Activated CD4-positive, alpha-beta memory T cell treated with anti-CD3 and anti-CD28 coated beads, Interleukin-2, amount 10 ng/mL, durations not matched to agents 7 days and 5 days (primary cell): Measurements from ENCODE around the gene ALKBH6. TPM values are rescaled to one million over a fixed set of nuclear protein-coding genes. Genes with fewer than 3 reads are reported as not detected.

ENCODE experiments used
- CTCF ChIA-PET: fragments of 350-600 bp; sonication (Branson Sonifier 250); formaldehyde crosslinking; loops from one replicate; lab custom pipeline; 2021; ENCODE audit warnings: antibody characterized with exemption, inconsistent platforms; lab: Charles Lee
- POLR2A ChIA-PET: fragments of 350-600 bp; sonication (Branson Sonifier 250); formaldehyde crosslinking; loops from one replicate; lab custom pipeline; 2021; ENCODE audit warnings: antibody characterized with exemption; lab: Charles Lee
- DNase-seq: peaks from one replicate; pipeline ENCODE4 v3.0.0-alpha.2; 2020
- H3K27ac Mint-ChIP-seq: one replicate; pipeline ENCODE4 v1.8.0; 2021; ENCODE audit warnings: mild to moderate bottlenecking, mixed read lengths
- H3K27me3 Mint-ChIP-seq: one replicate; pipeline ENCODE4 v1.8.0; 2021; ENCODE audit warnings: mixed read lengths
- H3K36me3 Mint-ChIP-seq: one replicate; pipeline ENCODE4 v1.8.0; 2021; ENCODE audit warnings: low read depth, mixed read lengths
- H3K4me1 Mint-ChIP-seq: one replicate; pipeline ENCODE4 v1.8.0; 2021; ENCODE audit warnings: mixed read lengths
- H3K4me3 Mint-ChIP-seq: one replicate; pipeline ENCODE4 v1.8.0; 2021; ENCODE audit warnings: mild to moderate bottlenecking, mixed read lengths
- H3K9me3 Mint-ChIP-seq: one replicate; pipeline ENCODE4 v1.8.0; 2021; ENCODE audit warnings: mixed read lengths
- total RNA-seq, 2 experiments: library from RNA; stranded (reverse); gene quantifications; one replicate each; pipeline ENCODE4 v1.2.3, GENCODE V29; 2021

The ALKBH6 gene
- 10 to 100 TPM; 44.7 to 45.4 TPM for total RNA-seq

DNA sequence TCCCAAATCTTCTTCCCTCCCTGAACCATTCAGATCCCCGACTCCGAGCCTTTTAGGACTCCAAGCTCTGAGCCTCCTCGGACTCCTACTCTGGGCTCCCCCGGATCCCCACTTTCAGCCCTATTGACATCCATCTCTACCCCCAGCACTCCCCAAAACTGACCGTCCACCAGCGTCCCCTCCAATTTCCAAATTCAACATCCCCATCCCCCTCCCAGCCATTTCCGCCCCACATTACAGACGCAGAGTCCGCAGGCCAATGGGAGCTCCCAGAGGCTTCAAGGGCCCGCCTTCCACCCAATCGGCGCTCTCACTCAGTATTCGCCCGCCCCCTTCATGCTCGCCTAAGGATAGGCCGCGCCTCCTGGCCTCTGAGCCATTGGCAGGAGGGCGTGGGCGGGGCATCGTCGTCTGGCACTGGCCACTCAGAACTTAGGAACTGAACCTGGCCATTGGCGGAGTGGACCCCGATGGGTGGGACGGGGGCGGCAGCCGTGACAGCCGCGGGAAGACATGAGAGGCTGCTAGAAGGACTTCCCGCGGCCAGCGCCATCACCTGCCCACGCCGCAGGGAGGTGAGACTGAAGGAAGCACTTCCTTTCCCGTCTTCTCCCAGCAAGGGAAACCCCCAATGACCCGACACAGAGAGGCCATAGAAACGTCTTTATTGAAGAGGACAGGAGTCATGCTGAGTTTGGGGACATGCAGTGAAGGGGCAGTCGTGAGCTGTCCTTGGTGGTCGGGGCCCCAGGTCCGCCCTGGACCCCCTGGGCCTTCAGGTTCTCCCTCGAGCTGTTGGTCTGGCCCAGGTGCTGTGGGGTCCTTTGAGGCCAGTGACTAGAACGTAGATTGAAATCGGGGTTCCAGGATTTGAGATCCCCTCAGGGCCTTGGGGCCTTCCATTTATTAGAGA is at the start of gene ALKBH6:
Gene ALKBH6 (minus strand): TSS at position 202 of the 913 bp plus-strand sequence. CDS start 816 bp downstream, outside the sequence.
- Mint-ChIP-seq H3K27ac (peak within 1 kb of the TSS; percentile 89), H3K9me3 (no peaks in the 10 kb centered on the region), H3K36me3 (peaks cover 12% of the 10 kb centered on the region), H3K4me3 (peak within 1 kb of the TSS; percentile 93), H3K4me1 (peaks cover 45% of the 10 kb centered on the region), H3K27me3 (no peaks in the 10 kb centered on the region)
- peak; percentile 100 for DNase-seq
- POLR2A ChIA-PET, result interaction anchor here (0.9 to 2.8 kb wide), 12 partner anchors 10 to 366 kb away, joined by 3 to 16 read pairs (median 5); partner anchors contain the start of genes COX6B1, POLR2I, SDHAF1 and TBCB
- CTCF ChIA-PET, result interaction anchor here (0.7 to 2.1 kb wide), 8 partner anchors 16 to 132 kb away, joined by 3 to 10 read pairs (median 4); partner anchors contain the start of gene THAP8

- POLR2A ChIA-PET, result no interaction called here
- CTCF ChIA-PET, result interaction anchor here (0.5 to 2.0 kb wide), 3 partner anchors 66 to 1618 kb away, joined by 4 to 5 read pairs (median 5); no protein-coding TSS in a partner anchor
- no peak overlapping the region for H3K27ac Mint-ChIP-seq
- no peaks in the 10 kb centered on the region for H3K27me3 Mint-ChIP-seq
- H3K36me3 Mint-ChIP-seq, result peaks cover 55% of the 10 kb centered on the region
- no peaks in the 10 kb centered on the region for H3K9me3 Mint-ChIP-seq
- H3K4me3 Mint-ChIP-seq, result no peak overlapping the region
- DNase-seq, result no peak
- H3K4me1 Mint-ChIP-seq, result peaks cover 23% of the 10 kb centered on the region
These were observed 47.4 kb upstream of the ALKBH6 start for GRCh38 chr19:36061367-36061766.

DNA sequence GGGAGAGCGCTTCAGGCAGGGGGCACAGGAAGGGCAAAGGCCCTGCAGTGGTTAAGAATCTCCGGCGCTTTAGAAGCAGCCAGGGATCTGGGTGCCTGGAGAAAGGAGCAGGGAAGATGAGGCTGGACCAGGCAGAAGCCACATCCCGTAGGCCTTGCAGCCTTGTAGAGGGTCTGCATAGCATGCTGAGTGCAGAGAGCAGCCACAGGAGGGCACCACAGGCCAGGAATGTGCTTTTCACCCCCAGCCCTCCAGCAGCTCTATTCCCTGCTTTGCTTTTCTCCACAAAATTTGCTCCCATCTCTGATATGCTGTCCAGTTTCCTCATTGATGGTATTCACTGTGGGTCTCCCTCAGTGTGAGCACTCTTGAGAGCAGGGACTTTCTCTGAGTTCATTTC is 46.4 kb upstream of the ALKBH6 start:
- CTCF ChIA-PET, result interaction anchor here (1.7 to 2.0 kb wide), 2 partner anchors 67 to 109 kb away, joined by 5 read pairs; no protein-coding TSS in a partner anchor
- POLR2A ChIA-PET, result no interaction called here
- DNase-seq, result no peak

DNA sequence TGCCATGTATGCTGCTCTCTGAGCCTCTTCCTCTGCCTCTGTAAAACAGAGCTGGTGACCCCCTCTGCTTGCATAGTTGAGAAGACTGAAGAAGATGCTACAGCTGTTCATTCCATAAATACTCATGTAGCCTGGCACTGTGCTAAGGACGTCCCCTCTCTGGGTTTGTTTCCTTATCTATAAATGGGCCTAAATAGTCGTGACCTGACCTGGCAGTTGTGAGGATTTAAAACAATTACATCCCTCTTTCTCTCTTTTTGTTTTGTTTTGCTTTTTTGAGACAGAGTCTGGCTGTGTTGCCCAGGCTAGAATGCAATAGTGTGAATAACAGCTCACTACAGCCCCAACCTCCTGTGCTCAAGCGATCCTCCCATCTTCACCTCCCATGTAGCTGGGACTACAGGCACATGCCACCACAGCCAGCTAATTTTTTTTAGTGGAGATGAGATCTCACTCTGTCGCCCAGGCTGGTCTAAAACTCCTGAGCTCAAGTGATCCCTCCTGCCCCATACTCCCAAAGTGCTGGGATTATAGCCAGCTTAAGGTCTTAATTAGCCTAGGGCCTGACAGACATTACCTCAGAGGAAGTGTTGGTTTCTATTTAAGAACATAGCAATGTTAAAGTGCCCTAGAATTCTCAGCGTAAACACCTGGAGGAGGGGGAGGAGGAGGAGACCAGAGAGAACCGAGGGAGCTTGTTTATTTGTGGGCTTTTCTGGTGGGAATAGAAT is 45.3 kb upstream of the ALKBH6 start:
- POLR2A ChIA-PET, result interaction anchor here (0.7 to 1.3 kb wide), 2 partner anchors 8 to 56 kb away, joined by 3 to 4 read pairs; partner anchors contain the start of gene TBCB
- no peak overlapping the region for H3K4me3 Mint-ChIP-seq
- CTCF ChIA-PET, result interaction anchor here (0.9 to 1.1 kb wide), 2 partner anchors 56 to 180 kb away, joined by 3 read pairs; partner anchors contain the start of gene POLR2I
- no peaks in the 10 kb centered on the region for H3K27me3 Mint-ChIP-seq
- no peaks in the 10 kb centered on the region for H3K9me3 Mint-ChIP-seq
- H3K27ac Mint-ChIP-seq, result no peak overlapping the region
- no peak for DNase-seq
- peaks cover 41% of the 10 kb centered on the region for H3K36me3 Mint-ChIP-seq
- H3K4me1 Mint-ChIP-seq, result peaks cover 35% of the 10 kb centered on the region

More for the DNA sequence above, 46.4 kb upstream of the ALKBH6 start:
- Mint-ChIP-seq H3K9me3 (no peaks in the 10 kb centered on the region), H3K4me3 (no peak overlapping the region), H3K27me3 (no peaks in the 10 kb centered on the region), H3K27ac (no peak overlapping the region), H3K4me1 (peaks cover 31% of the 10 kb centered on the region), H3K36me3 (peaks cover 50% of the 10 kb centered on the region)

DNA sequence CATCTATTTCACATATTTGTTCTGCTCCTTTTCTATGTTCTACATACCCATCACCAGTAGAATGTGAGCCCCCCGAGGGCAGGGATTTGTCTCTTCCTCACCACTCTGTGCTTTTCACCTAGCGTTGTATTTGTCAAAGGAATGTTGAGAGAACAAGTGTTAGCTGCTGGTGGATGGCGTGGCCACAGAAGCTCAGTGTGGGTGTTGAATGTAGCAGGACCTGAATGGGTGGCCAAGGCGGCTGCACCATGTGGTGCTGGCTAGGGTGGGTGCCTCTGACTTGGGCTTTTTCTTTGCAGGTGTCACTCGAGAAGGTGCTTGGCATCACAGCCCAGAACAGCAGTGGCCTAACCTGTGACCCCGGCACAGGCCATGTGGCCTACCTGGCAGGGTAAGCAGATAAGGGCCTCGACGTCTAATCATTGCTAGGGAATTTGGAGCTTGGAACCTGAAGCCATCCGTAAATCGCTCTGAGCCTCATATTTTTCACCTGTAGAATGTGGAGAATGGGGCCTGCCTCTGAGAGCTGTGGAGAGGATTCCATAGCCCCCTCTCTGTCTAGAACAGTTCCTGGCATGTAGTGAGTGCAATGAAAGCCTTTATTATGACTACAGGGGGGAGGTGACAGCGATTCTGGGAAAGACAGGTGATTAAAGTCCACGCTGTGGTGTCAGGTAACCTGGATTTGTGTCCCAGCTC is 44.6 kb upstream of the ALKBH6 start:
- Mint-ChIP-seq H3K4me3 (no peak overlapping the region), H3K36me3 (peaks cover 37% of the 10 kb centered on the region), H3K4me1 (peaks cover 38% of the 10 kb centered on the region), H3K27ac (no peak overlapping the region), H3K27me3 (no peaks in the 10 kb centered on the region), H3K9me3 (no peaks in the 10 kb centered on the region)
- CTCF ChIA-PET, result interaction anchor here (0.9 to 1.1 kb wide), 2 partner anchors 56 to 179 kb away, joined by 3 read pairs; partner anchors contain the start of gene POLR2I
- POLR2A ChIA-PET, result interaction anchor here (0.7 to 1.3 kb wide), 2 partner anchors 9 to 57 kb away, joined by 3 to 4 read pairs; partner anchors contain the start of gene TBCB
- no peak for DNase-seq

GRCh38 chr19:36054733-36055686 is 41.0 kb upstream of the ALKBH6 start, which contains the start of gene WDR62:
TSS of gene WDR62 (plus strand) at chr19:36054897. CDS start at chr19:36054972, 75 bp downstream.
- peaks cover 54% of the 10 kb centered on the region for H3K4me1 Mint-ChIP-seq
- ChIA-PET POLR2A (interaction anchor here (1.1 to 3.6 kb wide), 11 partner anchors 12 to 407 kb away, joined by 3 to 20 read pairs (median 8); partner anchors contain the start of genes ALKBH6, CAPNS1, COX6B1 and POLR2I), CTCF (interaction anchor here (0.9 to 2.4 kb wide), 11 partner anchors 25 to 173 kb away, joined by 3 to 13 read pairs (median 3); partner anchors contain the start of gene ALKBH6)
- H3K36me3 Mint-ChIP-seq, result peaks cover 23% of the 10 kb centered on the region
- DNase-seq, result peak; percentile 95
- H3K27me3 Mint-ChIP-seq, result no peaks in the 10 kb centered on the region
- peak within 1 kb of the TSS; percentile 98 for H3K4me3 Mint-ChIP-seq
- peak within 1 kb of the TSS; percentile 95 for H3K27ac Mint-ChIP-seq
- no peaks in the 10 kb centered on the region for H3K9me3 Mint-ChIP-seq

GRCh38 chr19:36054119-36054732 is 40.2 kb upstream of the ALKBH6 start, which contains the start of gene THAP8:
TSS of gene THAP8 (minus strand) at chr19:36054285. CDS start at chr19:36054217, 68 bp downstream.
- POLR2A ChIA-PET, result interaction anchor here (0.6 to 3.6 kb wide), 13 partner anchors 12 to 406 kb away, joined by 3 to 20 read pairs (median 5); partner anchors contain the start of genes ALKBH6, CAPNS1, COX6B1 and POLR2I
- Mint-ChIP-seq H3K27me3 (no peaks in the 10 kb centered on the region), H3K4me3 (peak within 1 kb of the TSS; percentile 98), H3K4me1 (peaks cover 53% of the 10 kb centered on the region), H3K36me3 (peaks cover 17% of the 10 kb centered on the region), H3K27ac (peak within 1 kb of the TSS; percentile 95), H3K9me3 (no peaks in the 10 kb centered on the region)
- CTCF ChIA-PET, result interaction anchor here (0.6 to 2.4 kb wide), 12 partner anchors 10 to 172 kb away, joined by 3 to 13 read pairs (median 3); partner anchors contain the start of gene ALKBH6
- DNase-seq, result peak; percentile 100

- H3K9me3 Mint-ChIP-seq, result no peaks in the 10 kb centered on the region
- peaks cover 34% of the 10 kb centered on the region for H3K4me1 Mint-ChIP-seq
- H3K27me3 Mint-ChIP-seq, result no peaks in the 10 kb centered on the region
- CTCF ChIA-PET, result no interaction called here
- H3K36me3 Mint-ChIP-seq, result peaks cover 5% of the 10 kb centered on the region
- H3K4me3 Mint-ChIP-seq, result peak overlapping the region; percentile 17
- POLR2A ChIA-PET, result no interaction called here
- no peak for DNase-seq
- H3K27ac Mint-ChIP-seq, result peak overlapping the region; percentile 56
These were observed 37.6 kb upstream of the ALKBH6 start for GRCh38 chr19:36051637-36052036.

DNA sequence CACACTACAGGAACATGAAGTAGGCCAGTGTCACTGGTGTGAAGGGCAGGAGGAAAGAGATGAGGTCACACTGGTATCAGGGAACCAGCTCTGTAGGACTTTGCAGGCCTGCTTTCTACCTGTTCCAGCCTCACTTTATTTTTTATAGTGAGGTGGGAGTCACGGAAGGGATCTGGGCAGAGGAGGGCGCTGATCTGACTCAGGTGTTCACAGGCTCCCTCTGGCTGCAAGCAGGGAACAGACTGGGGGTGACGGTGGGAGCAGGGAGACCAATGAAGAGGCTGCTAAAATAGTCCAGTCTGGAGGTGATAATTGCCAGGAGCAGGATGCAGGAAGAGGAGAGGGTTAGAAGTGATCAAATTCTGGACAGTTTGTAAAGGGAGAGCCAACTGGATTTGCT is 37.2 kb upstream of the ALKBH6 start:
- ChIA-PET CTCF (no interaction called here), POLR2A (no interaction called here)
- H3K9me3 Mint-ChIP-seq, result no peaks in the 10 kb centered on the region
- H3K27me3 Mint-ChIP-seq, result no peaks in the 10 kb centered on the region
- DNase-seq, result no peak
- H3K4me1 Mint-ChIP-seq, result peaks cover 30% of the 10 kb centered on the region
- peak overlapping the region; percentile 56 for H3K27ac Mint-ChIP-seq
- peak overlapping the region; percentile 17 for H3K4me3 Mint-ChIP-seq
- peaks cover 7% of the 10 kb centered on the region for H3K36me3 Mint-ChIP-seq

DNA sequence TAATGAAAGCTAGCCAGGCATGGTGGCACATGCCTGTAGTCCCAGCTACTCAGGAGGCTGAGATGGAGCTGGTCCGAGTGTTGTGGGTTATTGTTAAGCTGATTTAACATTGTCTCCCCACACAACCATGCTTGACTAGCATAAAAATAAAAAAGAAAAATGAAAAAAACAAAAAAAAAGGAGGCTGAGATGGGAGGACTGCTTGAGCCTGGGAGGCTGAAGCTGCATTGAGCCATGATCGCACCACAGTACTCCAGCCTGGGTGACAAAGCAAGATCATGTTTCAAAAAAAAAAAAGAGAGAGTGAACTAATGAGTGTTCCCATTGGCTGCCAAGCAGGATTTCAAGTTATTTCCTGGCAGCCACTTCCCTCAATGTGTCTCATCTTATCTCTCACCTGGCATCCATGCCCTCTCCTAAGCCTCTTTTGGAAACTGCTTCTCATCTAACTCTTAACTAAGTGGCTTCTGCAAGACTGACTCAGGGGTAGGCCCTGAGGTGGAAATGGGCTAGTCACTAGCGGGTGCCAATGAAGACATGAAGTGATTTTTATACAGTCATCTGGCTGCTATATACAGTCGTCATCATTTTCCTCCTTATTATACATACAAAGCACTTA is 35.2 kb upstream of the ALKBH6 start:
- no peak for DNase-seq
- Mint-ChIP-seq H3K4me1 (peaks cover 19% of the 10 kb centered on the region), H3K27ac (no peak overlapping the region), H3K4me3 (no peak overlapping the region), H3K27me3 (no peaks in the 10 kb centered on the region), H3K9me3 (no peaks in the 10 kb centered on the region), H3K36me3 (peaks cover 7% of the 10 kb centered on the region)
- POLR2A ChIA-PET, result no interaction called here
- CTCF ChIA-PET, result interaction anchor here (0.5 to 0.6 kb wide), 2 partner anchors 35 to 356 kb away, joined by 3 to 4 read pairs; partner anchors contain the start of gene ALKBH6
